GM12892 (cell line): ENCODE measurements around the gene UCP3.

ENCODE experiments used
- DNase-seq: peaks from one replicate; pipeline ENCODE4 v3.0.0; 2011; ENCODE audit not compliant: insufficient read length
- FAIRE-seq: peaks from 2 replicates; lab custom pipeline; 2011; peaks lifted over from hg19 to GRCh38; lab: Jason Lieb, UNC
- POLR2A ChIP-seq: IDR thresholded peaks from 2 replicates; pipeline ENCODE4 v1.6.1; 2011; ENCODE audit warnings: low read depth, low read length, control low read depth
- POLR2AphosphoS5 ChIP-seq: IDR thresholded peaks from 2 replicates; pipeline ENCODE4 v1.6.1; 2011; ENCODE audit warnings: low read depth, low read length, control low read depth
- TAF1 ChIP-seq: IDR thresholded peaks from 2 replicates; pipeline ENCODE4 v1.6.1; 2011; ENCODE audit warnings: low read depth, mild to moderate bottlenecking, control low read depth, low read length, borderline replicate concordance

UCP3 gene

DNA sequence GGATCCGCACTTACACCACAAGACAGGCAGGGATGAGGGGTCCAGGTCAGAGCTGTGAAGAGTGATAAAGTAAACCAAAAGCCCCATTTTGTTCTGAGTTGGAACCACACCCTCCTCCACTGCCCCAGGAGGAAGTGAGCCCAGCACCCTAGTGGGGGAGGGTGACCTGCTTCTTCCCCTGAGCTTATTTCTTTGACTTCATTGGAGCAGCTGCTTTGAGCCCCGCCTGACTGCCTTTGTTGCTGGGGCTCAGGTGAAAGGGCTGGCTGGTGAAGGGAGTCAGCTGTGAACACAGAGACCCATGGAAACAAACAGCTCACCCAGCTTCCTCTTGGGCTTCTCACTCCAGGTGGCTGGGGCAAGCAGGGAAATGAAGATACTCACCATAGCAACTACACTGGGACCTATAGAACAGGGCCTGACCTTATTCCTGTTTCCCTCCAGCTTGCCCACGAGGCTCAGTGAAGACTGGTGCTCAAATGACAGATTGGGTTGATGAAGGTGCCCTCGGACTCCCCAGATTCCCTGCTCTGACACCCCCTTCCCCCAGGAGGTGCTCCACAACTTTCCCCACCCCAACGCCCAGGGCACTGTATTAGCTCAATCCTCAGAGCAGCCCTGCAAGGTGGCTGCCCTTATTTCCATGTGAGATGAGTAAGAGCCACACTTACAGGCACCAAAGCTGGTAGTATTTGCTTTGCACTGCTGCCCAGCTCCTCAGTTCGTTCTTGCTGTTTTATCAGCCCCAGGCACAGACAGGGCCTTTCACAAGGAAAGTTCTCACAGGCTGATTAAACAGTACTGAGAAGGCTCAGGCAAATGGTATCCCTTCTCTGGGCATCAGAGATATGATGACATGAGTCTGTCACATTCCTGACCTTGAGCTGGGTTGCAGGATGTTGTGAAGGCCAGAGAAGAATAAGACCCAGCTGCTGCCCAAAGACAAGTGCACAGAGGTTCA, 28.6 kb downstream of the UCP3 start:
- peak; percentile 81 for FAIRE-seq
- peak; percentile 82 for DNase-seq
- TF ChIP-seq POLR2A (peak; percentile 71), TAF1 (0 out of 2 replicates have a peak, but pooled peaks have one; percentile 61), POLR2AphosphoS5 (peak; percentile 42; the same call in 1 of the 2 replicates)

DNA sequence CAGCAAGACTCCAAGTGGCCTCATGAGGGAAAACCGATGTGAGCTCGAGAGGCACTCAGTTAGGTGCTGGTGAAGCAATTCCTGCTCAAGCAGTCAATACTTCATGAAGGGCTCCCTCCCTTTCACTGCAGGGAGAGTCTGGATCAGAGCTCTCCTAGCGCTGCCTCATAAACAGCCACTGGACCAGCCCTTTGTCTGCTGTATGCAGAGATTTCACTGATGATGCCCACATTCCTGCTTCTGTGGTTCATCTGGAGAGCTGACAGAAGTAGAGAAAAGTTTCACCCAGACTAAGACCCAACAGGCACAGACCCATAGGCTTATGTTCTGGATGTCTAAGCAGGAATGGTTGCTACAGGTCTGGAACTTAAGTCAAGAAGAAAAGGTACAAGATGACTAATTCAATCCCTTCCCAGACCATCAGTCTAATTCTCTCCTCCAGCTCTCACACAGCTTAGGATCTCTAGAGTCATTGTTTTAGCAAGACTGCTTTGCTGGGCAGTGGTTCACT, 30.3 kb downstream of the UCP3 start:
- FAIRE-seq, result no peak
- no peak for DNase-seq
- TF ChIP-seq POLR2AphosphoS5 (no peak), TAF1 (no peak), POLR2A (peak; percentile 27; the same call in 1 of the 2 replicates)

DNA sequence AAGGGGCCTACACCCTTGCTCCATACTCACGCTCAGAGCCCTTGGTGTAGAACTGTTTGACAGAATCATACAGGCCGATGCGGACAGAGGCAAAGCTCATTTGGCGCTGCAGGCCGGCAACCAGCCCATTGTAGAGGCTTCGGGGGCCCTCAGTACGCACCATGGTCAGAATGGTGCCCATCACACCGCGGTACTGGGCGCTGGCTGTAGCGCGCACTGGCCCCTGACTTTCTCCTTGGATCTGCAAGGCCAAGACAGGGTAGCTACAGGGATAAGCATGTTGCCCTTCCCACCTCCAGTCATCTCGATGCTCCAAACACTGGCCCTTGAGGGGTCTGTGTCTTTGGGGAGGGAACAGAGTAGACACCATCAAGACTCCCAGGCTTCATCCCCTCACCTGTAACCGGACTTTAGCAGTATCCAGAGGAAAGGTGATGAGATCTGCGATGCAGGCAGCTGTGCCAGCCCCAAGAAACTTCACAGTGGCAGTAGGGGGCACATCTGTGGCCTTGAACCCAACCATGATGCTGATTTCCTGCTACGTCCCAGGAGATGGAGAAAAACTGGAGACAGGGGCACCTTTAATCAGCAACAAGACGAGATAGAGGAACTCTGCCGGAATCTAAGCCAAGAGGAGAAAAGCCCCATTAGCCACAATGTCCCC, 30.9 kb downstream of the UCP3 start:
- no peak for DNase-seq
- TF ChIP-seq POLR2A, result no peak
- no peak for TF ChIP-seq POLR2AphosphoS5
- no peak for TF ChIP-seq TAF1
- FAIRE-seq, result no peak

DNA sequence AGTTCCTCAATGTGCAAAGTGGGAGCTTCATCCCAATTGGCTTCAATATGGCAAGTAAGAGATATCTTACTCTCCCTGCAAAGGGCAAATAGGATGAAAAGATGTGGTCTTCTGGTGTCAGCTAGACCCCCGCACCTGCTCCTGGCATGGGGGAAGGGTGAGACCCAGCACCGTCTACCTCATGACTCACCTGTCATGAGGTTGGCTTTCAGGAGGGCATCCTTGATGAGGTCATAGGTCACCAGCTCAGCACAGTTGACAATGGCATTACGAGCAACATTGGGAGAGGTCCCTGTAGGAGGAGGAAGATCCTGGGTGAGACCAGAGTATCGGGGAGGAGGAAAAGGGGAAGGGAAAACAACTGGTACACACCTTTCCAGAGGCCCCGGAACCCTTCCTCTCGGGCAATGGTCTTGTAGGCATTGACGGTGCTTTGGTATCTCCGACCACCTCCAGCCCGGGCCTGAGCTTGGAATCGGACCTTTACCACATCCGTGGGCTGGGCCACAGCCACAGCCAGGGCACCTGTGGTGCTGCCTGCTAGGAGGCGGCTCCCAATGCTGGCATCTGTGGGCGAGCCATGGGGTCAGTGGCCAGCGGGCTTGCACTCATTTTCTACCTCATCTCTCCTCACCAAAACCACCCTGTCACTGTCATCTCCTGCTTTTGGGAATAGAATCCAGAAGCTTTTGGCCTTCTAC, 32.3 kb downstream of the UCP3 start:
- peak; percentile 11; the same call in 1 of the 2 replicates for TF ChIP-seq POLR2A
- TF ChIP-seq POLR2AphosphoS5, result no peak
- no peak for TF ChIP-seq TAF1
- DNase-seq (no peak), FAIRE-seq (no peak)

DNA sequence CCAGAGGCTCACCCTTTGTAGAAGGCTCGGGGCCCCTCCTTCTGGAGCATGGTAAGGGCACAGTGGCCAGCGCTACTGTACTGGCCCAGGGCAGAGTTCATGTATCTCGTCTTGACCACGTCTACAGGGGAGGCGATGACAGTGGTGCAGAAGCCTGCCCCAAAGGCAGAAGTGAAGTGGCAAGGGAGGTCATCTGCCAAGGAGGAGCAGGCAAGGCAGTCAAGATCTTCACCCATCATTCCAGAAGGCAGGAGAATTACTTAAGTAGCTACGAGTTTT, 33.5 kb downstream of the UCP3 start:
- DNase-seq, result no peak
- TF ChIP-seq POLR2AphosphoS5, result no peak
- no peak for TF ChIP-seq POLR2A
- TF ChIP-seq TAF1, result no peak
- no peak for FAIRE-seq

DNA sequence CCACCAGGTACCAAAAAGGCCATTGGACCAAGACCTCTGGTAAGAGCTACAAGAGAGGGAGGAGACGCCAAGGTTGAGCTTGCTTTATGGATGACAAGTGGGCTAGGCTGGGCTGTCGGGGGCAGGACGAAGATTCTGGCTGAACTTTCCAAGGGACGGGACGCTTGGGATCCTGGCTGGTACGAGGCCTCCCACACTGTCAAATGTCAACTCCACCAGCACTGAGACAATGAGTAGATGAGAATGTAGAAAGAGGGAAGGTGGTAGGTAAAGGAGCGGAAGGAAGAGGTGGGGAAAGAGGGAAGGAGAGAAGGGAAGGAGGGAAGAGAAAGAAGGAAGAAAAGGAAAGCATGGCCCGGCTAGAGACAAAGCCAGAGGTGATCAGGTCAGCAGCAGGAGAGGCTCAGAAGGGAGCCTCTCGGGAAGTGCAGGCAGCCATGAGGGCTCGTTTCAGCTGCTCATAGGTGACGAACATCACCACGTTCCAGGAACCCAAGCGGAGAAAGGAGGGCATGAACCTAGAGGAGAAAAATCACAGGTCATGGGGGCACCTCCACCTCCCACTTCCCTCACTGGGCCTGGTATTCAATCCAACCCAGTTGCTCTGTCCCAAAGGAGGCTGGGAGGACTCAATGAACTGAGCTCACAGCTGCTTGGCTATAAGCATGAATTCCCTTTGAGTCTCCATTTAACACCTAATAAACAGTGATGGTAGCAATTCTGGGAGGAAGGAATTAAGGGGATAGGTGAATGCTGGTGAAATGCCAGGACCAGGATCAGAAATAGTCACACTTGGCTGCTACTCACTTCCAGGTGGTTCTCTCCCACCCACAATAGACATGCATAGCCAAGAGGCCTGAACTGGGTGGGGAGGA, 34.0 kb downstream of the UCP3 start:
- no peak for FAIRE-seq
- TF ChIP-seq TAF1 (no peak), POLR2AphosphoS5 (no peak), POLR2A (no peak; the same call in 1 of the 2 replicates)
- DNase-seq, result no peak

DNA sequence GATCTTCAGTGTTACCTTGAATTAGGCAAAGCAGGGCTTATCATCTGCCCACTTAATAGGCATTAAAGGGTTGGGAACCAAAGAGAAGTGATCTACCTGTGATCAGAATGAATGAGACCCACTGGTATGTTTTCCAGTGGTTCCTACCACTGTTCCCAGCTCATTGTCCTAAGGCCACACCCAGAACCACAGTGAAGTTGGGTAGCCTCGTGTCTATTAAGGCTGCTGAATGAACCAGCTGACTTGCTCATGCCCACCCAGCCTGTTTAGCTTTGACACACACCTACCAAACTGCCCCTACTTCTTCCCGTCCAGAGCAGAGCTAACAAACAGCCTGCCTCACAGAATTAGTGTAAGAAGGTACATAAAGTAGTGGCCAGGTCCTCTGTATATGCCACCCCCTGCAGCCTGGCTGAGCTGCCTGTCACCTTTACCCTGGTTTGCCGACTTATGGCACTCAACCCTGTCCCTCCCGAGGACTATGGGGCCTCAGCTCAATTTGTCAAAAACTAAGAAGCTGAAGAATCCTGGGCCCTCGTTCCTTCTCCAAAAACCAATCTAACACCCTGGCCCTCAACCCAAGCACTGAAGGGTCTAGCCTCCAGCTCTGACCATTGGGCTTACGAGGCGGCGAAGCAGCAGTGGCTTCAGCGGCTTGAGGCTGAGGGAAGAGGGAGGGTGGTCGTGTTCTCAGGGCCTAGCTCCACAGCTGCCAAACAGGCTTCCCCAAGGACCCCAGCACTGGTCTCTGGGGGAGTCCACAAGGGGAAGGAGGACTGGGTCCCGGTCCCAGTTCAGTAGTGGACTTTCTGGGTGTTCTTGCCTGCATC, 36.0 kb downstream of the UCP3 start:
- TF ChIP-seq TAF1 (no peak), POLR2AphosphoS5 (peak; percentile 68; the same call in 1 of the 2 replicates), POLR2A (peak; percentile 40; the same call in 1 of the 2 replicates)
- FAIRE-seq, result no peak
- DNase-seq, result no peak

DNA sequence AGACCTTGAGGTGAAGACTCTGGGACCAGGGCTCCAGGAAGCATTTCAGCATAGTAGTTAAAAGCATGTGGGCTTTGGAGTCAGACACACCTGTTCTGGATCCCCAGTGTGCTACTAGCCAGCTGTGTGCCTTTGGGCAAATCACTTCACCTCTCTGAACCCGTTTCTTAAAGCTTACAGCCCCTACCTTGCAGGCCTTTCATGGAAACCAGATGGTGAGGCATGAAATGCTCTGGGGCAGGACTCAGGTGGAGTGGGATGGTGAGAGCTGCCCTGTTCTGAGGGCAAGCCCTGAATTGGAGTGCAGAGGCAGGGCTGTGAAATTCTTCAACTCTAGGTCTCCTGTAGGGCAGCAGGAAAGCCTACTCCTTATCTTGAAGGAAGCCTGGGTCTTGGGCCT, 36.7 kb downstream of the UCP3 start:
- FAIRE-seq (no peak), DNase-seq (no peak)
- TF ChIP-seq POLR2AphosphoS5 (peak; percentile 1; the same call in 1 of the 2 replicates), TAF1 (no peak), POLR2A (no peak; the same call in 1 of the 2 replicates)

DNA sequence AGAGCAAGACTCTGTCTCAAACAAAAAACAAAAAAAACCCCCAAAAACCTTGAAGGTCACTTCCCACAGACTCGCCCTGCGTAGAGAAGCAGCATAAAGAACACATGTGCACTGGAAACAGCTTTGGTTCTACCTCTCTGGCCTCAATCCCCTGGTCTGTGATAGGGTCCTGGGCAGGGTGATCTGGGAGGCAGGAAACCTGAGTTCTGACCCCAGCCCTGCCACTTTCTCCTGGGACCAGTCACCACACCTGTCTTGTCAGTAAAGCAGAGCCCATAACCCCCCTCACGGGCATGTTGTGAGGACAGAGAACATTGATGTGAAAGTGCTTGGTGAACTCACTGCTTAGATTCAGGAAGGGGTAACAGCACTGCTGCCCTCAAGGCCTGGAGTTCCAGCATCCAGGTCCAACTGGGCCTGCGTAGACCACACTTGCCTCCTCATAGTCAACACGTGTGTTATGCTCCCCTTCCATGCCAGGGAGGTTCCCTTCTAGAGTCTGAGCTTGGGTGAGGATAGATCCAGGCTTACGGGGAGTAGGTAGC, 37.6 kb downstream of the UCP3 start:
- DNase-seq, result no peak
- FAIRE-seq, result peak; percentile 89
- peak; percentile 53; the same call in 1 of the 2 replicates for TF ChIP-seq POLR2A
- peak; percentile 85 for TF ChIP-seq POLR2AphosphoS5
- TF ChIP-seq TAF1, result no peak
